Gastrocnemius medialis (tissue), 4 donors: ENCODE data around the gene ZNF79. TPM values are rescaled to one million over a fixed set of nuclear protein-coding genes. Genes with fewer than 3 reads are reported as not detected.

Source experiments
- ATAC-seq, 2 donors: fragments of 150-250 bp; one replicate each; pipeline ENCODE4 v1.9.1; 2016
- DNase-seq, 2 donors: peaks; one replicate each; pipeline ENCODE4 v3.0.0-alpha.2; 2019
- H3K27ac ChIP-seq, 4 donors: fragments of 200-600 bp; sonication (generic); 1 replicate in 1 of 4; 2 replicates in 3 of 4; pipeline ENCODE4 v1.5.1; 2016 to 2018; ENCODE audit warnings: mild to moderate bottlenecking in 2 of 4, moderate library complexity in 1 of 4
- H3K27me3 ChIP-seq, 3 donors: fragments of 200-600 bp; sonication (generic) in 2 of 3; 1 replicate in 1 of 3; 2 replicates in 2 of 3; pipeline versions ENCODE4 v1.5.1 to v1.6.0; 2016 to 2019; ENCODE audit warnings: mild to moderate bottlenecking in 1 of 3, moderate library complexity in 1 of 3
- H3K36me3 ChIP-seq, 2 donors: fragments of 200-600 bp; sonication (generic) in 1 of 2; one replicate each; pipeline ENCODE4 v1.5.1; 2017 to 2018
- H3K4me1 ChIP-seq, 2 donors: fragments of 200-600 bp; sonication (generic) in 1 of 2; one replicate each; pipeline ENCODE4 v1.5.1; 2016 to 2017; ENCODE audit warnings: mild to moderate bottlenecking in 2 of 2
- H3K4me3 ChIP-seq, 4 donors: fragments of 200-600 bp; sonication (generic) in 3 of 4; 1 replicate in 1 of 4; 2 replicates in 3 of 4; pipeline ENCODE4 v1.5.1; 2016 to 2019; ENCODE audit warnings: mild to moderate bottlenecking in 2 of 4
- H3K9me3 ChIP-seq, 3 donors: fragments of 200-600 bp; sonication (generic) in 2 of 3; 1 replicate in 1 of 3; 2 replicates in 2 of 3; pipeline ENCODE4 v1.5.1; 2016 to 2019
- CTCF ChIP-seq, 5 experiments: fragments of 450-650 bp in 3 of 5; fragments of 200-600 bp in 2 of 5; sonication (generic) in 2 of 5; IDR thresholded peaks in 4 of 5; conservative IDR thresholded peaks in 1 of 5; 1 replicate in 4 of 5; 2 replicates in 1 of 5; pipeline ENCODE4 v1.5.1; 2016 to 2019; ENCODE audit warnings: antibody characterized with exemption in 5 of 5, mild to moderate bottlenecking in 3 of 5, moderate library complexity in 3 of 5
- POLR2A ChIP-seq, 2 donors: fragments of 450-650 bp; IDR thresholded peaks; one replicate each; pipeline ENCODE4 v1.6.1; 2017; ENCODE audit warnings: antibody characterized with exemption in 2 of 2, mild to moderate bottlenecking in 2 of 2, moderate library complexity in 2 of 2
- in situ Hi-C, 4 donors: fragments of 200-750 bp; cut with MboI; loops; one replicate each; pipeline versions ENCODE4 v1.15.0 to v1.8.0; 2017; ENCODE audit warnings: low sequenced_read_pairs in 4 of 4
- intact Hi-C: fragments of 100-400 bp; cut with DNase I; formaldehyde crosslinking; loops from one replicate; pipeline ENCODE4 v1.15.1; 2023; ENCODE audit warnings: low total_unique reads
- total RNA-seq, 4 donors: library from RNA; depleted of rRNA; stranded (reverse); fragments of >200 nt; gene quantifications; one replicate each; pipeline versions ENCODE4 v1.1.0 to v1.2.3, GENCODE V29; 2016

The ZNF79 gene
- total RNA-seq, 4 donors from 2014 or later: 3.9 to 9.3 (median 6.4) TPM

GRCh38 chr9:127493592-127494303 lies 69.6 kb downstream of the ZNF79 start:
- intact Hi-C loops: no loop called here
- in situ Hi-C loops: loop anchor here in 1 of 4 donors (10.0 kb wide), 1 partner anchor 231 kb away; no protein-coding TSS in a partner anchor
- Histone ChIP-seq H3K36me3 (peaks cover 0 to 91% of the 10 kb centered on the region in 2 donors), H3K27ac (no peak overlapping the region), H3K4me1 (no peaks in the 10 kb centered on the region), H3K27me3 (no peaks in the 10 kb centered on the region), H3K9me3 (no peaks in the 10 kb centered on the region), H3K4me3 (no peak overlapping the region)
- no peak for TF ChIP-seq CTCF (IDR thresholded peaks at IDR 0.05 in 4 of 5, conservative IDR thresholded peaks at IDR 0.05 in 1 of 5)
- no peak for TF ChIP-seq POLR2A (IDR thresholded peaks at IDR 0.05)
- DNase-seq (no peak), ATAC-seq (peak in 1 of 2 donors; percentile 32)

GRCh38 chr9:127494304-127494702 lies 70.1 kb downstream of the ZNF79 start:
- H3K27me3 ChIP-seq: no peaks in the 10 kb centered on the region
- in situ Hi-C loops (loop anchor here in 1 of 4 donors (10.0 kb wide), 1 partner anchor 230 kb away; no protein-coding TSS in a partner anchor), intact Hi-C loops (no loop called here)
- peaks cover 0 to 85% of the 10 kb centered on the region in 2 donors for H3K36me3 ChIP-seq
- DNase-seq (no peak), ATAC-seq (no peak)
- H3K4me1 ChIP-seq: no peaks in the 10 kb centered on the region
- H3K27ac ChIP-seq: no peak overlapping the region
- H3K4me3 ChIP-seq: no peak overlapping the region
- H3K9me3 ChIP-seq: no peaks in the 10 kb centered on the region
- TF ChIP-seq CTCF (IDR thresholded peaks at IDR 0.05 in 4 of 5, conservative IDR thresholded peaks at IDR 0.05 in 1 of 5) (no peak), POLR2A (IDR thresholded peaks at IDR 0.05) (no peak)

Other genes with a start within 250 kb of the ZNF79 start
- gene GARNL3, start 159.6 kb upstream of the ZNF79 start, total RNA-seq: 1 to 10 TPM; 2.5 to 5.7 (median 3.0) TPM
- 10 to 100 TPM; 19.8 to 31.2 (median 25.7) TPM for gene SLC2A8, start 27.2 kb upstream of the ZNF79 start, total RNA-seq
- gene RPL12, start 27.0 kb downstream of the ZNF79 start, total RNA-seq: 1,000 to 10,000 TPM; 1,654 to 2,251 (median 1,749) TPM
- 10 to 100 TPM; 10.2 to 17.3 (median 16.1) TPM for gene LRSAM1, start 27.1 kb downstream of the ZNF79 start, total RNA-seq
- 10 to 100 TPM in 2 of 4 donors, 1 to 10 TPM in 2; 3.4 to 36.8 (median 9.2) TPM for gene STXBP1, start 187.9 kb downstream of the ZNF79 start, total RNA-seq